Epidermal melanocyte (primary cell): Measurements from ENCODE around the gene FBXL4.

ENCODE experiments used
- DNase-seq: peaks from one replicate; pipeline ENCODE4 v3.0.0; 2011; ENCODE audit warnings: low spot score; ENCODE audit not compliant: insufficient read length

Gene FBXL4

GRCh38 chr6:98827295-98828159, 120.2 kb downstream of the FBXL4 start:
- DNase-seq, result no peak

- no peak for DNase-seq
Measured at GRCh38 chr6:98825600-98826230, 122.0 kb downstream of the FBXL4 start.

- DNase-seq, result no peak
Measured at GRCh38 chr6:98824902-98825599, 122.7 kb downstream of the FBXL4 start.

GRCh38 chr6:98824162-98824901, 123.4 kb downstream of the FBXL4 start:
- DNase-seq, result no peak

GRCh38 chr6:98823428-98824161, 124.2 kb downstream of the FBXL4 start:
- no peak for DNase-seq

- no peak for DNase-seq
Measured at GRCh38 chr6:98821756-98822405, 125.9 kb downstream of the FBXL4 start.
